Measurements from ENCODE around the gene STARD10. TPM values are rescaled to one million over a fixed set of nuclear protein-coding genes. Genes with fewer than 3 reads are reported as not detected.

Gene STARD10, protein sequence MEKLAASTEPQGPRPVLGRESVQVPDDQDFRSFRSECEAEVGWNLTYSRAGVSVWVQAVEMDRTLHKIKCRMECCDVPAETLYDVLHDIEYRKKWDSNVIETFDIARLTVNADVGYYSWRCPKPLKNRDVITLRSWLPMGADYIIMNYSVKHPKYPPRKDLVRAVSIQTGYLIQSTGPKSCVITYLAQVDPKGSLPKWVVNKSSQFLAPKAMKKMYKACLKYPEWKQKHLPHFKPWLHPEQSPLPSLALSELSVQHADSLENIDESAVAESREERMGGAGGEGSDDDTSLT
- polyA plus RNA-seq (2011; rRNA removed) (21.2 and 25.0 TPM in 2 replicates), polyA plus RNA-seq (2017; fragmentation: RNase III; extraction: RNeasy Plus Mini Kit Qiagen cat#74134 plus additional on column Dnase treatment) (21.1 to 23.2 TPM (median 23.0 TPM) in 3 replicates), polyA minus RNA-seq (2011; rRNA and poly(A)+ RNA removed) (31.6 and 39.6 TPM in 2 replicates)
- polyA plus RNA-seq (2012; cell fraction: cytosol; rRNA removed) = 34.1 and 35.8 TPM in 2 replicates
- polyA plus RNA-seq (2012; cell fraction: nucleus; rRNA removed) = 21.1 and 22.5 TPM in 2 replicates

DNA sequence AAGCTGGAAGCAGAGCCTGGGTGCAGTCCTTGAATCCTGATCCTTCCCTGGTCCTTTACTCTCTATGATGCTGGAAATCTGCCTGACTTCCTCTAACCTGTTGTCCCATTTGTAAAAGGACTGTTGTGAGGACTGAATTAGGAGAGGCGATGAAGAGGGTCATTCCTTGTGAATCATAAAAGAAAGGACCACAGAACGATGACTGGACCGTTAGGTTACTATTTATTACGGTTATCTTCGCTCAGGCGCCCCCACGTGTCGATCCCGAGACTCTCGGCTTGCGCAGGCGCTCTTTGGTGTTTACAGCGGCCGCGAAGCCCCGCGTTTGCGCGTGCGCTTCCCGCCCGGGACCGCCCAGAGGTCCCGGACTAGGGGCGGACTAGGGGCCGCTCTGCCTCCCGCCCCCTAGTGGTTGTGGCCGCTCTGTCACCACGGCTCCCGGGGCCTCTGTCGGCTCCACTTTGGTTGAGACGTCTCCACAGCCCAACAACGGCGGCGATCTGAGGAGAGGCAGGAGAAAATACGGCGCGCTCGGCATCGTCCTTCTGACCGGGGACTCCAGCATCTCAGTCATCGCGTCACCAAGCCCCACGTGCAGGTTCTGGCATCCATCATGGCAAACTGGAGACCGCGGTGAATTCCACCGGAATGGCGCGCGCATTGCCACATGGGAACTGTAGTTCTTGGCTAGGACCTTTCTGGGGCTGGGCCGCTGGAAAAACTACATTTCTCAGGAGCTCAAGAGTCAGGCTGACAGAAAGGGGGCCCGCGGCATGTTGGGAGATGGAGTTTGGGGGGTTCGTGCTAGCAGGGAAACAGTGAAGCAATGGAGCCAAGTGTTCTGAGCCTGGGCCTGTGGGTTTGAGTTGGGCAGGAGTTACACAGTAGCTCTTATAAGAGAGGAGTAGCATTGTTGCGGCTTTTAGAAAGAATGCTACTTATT is at the start of gene STARD10:
Gene STARD10, minus strand, starts transcription at position 623 of the 943 bp plus-strand sequence. CDS start 12,866 bp downstream, outside the sequence.
- ATAC-seq (peak; percentile 93 to 97), FAIRE-seq (peak; percentile 23), DNase-seq (ENCODE audit: low read depth in 1 of 2, low spot score in 1 of 2) (peak; percentile 94)
- H3K27ac ChIP-seq = peak within 1 kb of the TSS; percentile 93 to 95
- H3K4me3 ChIP-seq = peak within 1 kb of the TSS; percentile 57
- ChIA-PET POLR2A (interaction anchor here (0.6 to 2.0 kb wide), 7 partner anchors 11 to 148 kb away, joined by 4 to 10 read pairs (median 5); no protein-coding TSS in a partner anchor), CTCF (interaction anchor here (0.6 to 8.4 kb wide), 44 partner anchors 9 to 500 kb away, joined by 3 to 162 read pairs (median 5); partner anchors contain the start of genes ARAP1 and ATG16L2)
- H3K4me1 ChIP-seq = peaks cover 14% of the 10 kb centered on the region
- WGBS (ENCODE audit: missing lambda C conversion rate) = 3% methylated on average over 35 of the region's 55 CpGs
- no peaks in the 10 kb centered on the region for H3K9me3 ChIP-seq
- H3K4me2 ChIP-seq = peak within 1 kb of the TSS; percentile 82
- TF ChIP-seq ZC3H11A (IDR thresholded peaks at IDR 0.05) (0 out of 2 replicates have a peak, but pooled peaks have one; percentile 3), FOXS1 (CRISPR knock-in tag; IDR thresholded peaks at IDR 0.05) (0 out of 2 replicates have a peak, but pooled peaks have one; percentile 53), CHD4 (IDR thresholded peaks at IDR 0.05; ENCODE audit: borderline replicate concordance) (no peak), RFX5 (IDR thresholded peaks at IDR 0.05) (peak; percentile 73; the same call in 1 of the 2 replicates), KDM5A (IDR thresholded peaks at IDR 0.05) (peak; percentile 89), EP300 (IDR thresholded peaks at IDR 0.05) (no peak), RARB (CRISPR knock-in tag; IDR thresholded peaks at IDR 0.05) (no peak), RCOR1 (IDR thresholded peaks at IDR 0.05; ENCODE audit: low read depth, low read length) (no peak), GATA3 (IDR thresholded peaks at IDR 0.05; ENCODE audit: borderline replicate concordance) (no peak), POLR2AphosphoS2 (conservative IDR thresholded peaks at IDR 0.05; ENCODE audit: low read length) (no peak), SMC3 (IDR thresholded peaks at IDR 0.05) (peak; percentile 82), FOSL2 (IDR thresholded peaks at IDR 0.05) (no peak), FOSL2 (CRISPR knock-in tag; IDR thresholded peaks at IDR 0.05) (0 out of 2 replicates have a peak, but pooled peaks have one; percentile 19), TFCP2L1 (CRISPR knock-in tag; IDR thresholded peaks at IDR 0.05) (no peak), RAD21 (conservative IDR thresholded peaks at IDR 0.05 in 1 of 2, IDR thresholded peaks at IDR 0.05 in 1 of 2) (peak; percentile 51 to 74), BHLHE40 (IDR thresholded peaks at IDR 0.05; ENCODE audit: low read depth, low read length) (0 out of 2 replicates have a peak, but pooled peaks have one; percentile 16), JUN (IDR thresholded peaks at IDR 0.05) (peak in 1 of 2 experiments; percentile 86; a peak in 3 of 5 replicates), FOSB (CRISPR knock-in tag; IDR thresholded peaks at IDR 0.05) (no peak), POLR2A (IDR thresholded peaks at IDR 0.05; ENCODE audit: low read length) (peak; percentile 48)
- TF ChIP-seq, protein P1, sequence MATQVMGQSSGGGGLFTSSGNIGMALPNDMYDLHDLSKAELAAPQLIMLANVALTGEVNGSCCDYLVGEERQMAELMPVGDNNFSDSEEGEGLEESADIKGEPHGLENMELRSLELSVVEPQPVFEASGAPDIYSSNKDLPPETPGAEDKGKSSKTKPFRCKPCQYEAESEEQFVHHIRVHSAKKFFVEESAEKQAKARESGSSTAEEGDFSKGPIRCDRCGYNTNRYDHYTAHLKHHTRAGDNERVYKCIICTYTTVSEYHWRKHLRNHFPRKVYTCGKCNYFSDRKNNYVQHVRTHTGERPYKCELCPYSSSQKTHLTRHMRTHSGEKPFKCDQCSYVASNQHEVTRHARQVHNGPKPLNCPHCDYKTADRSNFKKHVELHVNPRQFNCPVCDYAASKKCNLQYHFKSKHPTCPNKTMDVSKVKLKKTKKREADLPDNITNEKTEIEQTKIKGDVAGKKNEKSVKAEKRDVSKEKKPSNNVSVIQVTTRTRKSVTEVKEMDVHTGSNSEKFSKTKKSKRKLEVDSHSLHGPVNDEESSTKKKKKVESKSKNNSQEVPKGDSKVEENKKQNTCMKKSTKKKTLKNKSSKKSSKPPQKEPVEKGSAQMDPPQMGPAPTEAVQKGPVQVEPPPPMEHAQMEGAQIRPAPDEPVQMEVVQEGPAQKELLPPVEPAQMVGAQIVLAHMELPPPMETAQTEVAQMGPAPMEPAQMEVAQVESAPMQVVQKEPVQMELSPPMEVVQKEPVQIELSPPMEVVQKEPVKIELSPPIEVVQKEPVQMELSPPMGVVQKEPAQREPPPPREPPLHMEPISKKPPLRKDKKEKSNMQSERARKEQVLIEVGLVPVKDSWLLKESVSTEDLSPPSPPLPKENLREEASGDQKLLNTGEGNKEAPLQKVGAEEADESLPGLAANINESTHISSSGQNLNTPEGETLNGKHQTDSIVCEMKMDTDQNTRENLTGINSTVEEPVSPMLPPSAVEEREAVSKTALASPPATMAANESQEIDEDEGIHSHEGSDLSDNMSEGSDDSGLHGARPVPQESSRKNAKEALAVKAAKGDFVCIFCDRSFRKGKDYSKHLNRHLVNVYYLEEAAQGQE (IDR thresholded peaks at IDR 0.05) = no peak
- TF ChIP-seq, protein P2, sequence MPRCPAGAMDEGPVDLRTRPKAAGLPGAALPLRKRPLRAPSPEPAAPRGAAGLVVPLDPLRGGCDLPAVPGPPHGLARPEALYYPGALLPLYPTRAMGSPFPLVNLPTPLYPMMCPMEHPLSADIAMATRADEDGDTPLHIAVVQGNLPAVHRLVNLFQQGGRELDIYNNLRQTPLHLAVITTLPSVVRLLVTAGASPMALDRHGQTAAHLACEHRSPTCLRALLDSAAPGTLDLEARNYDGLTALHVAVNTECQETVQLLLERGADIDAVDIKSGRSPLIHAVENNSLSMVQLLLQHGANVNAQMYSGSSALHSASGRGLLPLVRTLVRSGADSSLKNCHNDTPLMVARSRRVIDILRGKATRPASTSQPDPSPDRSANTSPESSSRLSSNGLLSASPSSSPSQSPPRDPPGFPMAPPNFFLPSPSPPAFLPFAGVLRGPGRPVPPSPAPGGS (IDR thresholded peaks at IDR 0.05) = 0 out of 3 replicates have a peak, but pooled peaks have one; percentile 44
- TF ChIP-seq, protein P3, sequence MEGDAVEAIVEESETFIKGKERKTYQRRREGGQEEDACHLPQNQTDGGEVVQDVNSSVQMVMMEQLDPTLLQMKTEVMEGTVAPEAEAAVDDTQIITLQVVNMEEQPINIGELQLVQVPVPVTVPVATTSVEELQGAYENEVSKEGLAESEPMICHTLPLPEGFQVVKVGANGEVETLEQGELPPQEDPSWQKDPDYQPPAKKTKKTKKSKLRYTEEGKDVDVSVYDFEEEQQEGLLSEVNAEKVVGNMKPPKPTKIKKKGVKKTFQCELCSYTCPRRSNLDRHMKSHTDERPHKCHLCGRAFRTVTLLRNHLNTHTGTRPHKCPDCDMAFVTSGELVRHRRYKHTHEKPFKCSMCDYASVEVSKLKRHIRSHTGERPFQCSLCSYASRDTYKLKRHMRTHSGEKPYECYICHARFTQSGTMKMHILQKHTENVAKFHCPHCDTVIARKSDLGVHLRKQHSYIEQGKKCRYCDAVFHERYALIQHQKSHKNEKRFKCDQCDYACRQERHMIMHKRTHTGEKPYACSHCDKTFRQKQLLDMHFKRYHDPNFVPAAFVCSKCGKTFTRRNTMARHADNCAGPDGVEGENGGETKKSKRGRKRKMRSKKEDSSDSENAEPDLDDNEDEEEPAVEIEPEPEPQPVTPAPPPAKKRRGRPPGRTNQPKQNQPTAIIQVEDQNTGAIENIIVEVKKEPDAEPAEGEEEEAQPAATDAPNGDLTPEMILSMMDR (IDR thresholded peaks at IDR 0.05) = peak; percentile 95
- TF ChIP-seq, protein P4, sequence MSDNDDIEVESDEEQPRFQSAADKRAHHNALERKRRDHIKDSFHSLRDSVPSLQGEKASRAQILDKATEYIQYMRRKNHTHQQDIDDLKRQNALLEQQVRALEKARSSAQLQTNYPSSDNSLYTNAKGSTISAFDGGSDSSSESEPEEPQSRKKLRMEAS (IDR thresholded peaks at IDR 0.05) = peak; percentile 94
- TF ChIP-seq, protein P5, sequence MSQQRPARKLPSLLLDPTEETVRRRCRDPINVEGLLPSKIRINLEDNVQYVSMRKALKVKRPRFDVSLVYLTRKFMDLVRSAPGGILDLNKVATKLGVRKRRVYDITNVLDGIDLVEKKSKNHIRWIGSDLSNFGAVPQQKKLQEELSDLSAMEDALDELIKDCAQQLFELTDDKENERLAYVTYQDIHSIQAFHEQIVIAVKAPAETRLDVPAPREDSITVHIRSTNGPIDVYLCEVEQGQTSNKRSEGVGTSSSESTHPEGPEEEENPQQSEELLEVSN (IDR thresholded peaks at IDR 0.05; ENCODE audit: borderline replicate concordance, low read depth) = peak; percentile 86; the same call in 1 of the 2 replicates
- TF ChIP-seq, protein P6, sequence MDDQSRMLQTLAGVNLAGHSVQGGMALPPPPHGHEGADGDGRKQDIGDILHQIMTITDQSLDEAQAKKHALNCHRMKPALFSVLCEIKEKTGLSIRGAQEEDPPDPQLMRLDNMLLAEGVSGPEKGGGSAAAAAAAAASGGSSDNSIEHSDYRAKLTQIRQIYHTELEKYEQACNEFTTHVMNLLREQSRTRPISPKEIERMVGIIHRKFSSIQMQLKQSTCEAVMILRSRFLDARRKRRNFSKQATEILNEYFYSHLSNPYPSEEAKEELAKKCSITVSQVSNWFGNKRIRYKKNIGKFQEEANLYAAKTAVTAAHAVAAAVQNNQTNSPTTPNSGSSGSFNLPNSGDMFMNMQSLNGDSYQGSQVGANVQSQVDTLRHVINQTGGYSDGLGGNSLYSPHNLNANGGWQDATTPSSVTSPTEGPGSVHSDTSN (IDR thresholded peaks at IDR 0.05) = no peak
- TF ChIP-seq, protein P7, sequence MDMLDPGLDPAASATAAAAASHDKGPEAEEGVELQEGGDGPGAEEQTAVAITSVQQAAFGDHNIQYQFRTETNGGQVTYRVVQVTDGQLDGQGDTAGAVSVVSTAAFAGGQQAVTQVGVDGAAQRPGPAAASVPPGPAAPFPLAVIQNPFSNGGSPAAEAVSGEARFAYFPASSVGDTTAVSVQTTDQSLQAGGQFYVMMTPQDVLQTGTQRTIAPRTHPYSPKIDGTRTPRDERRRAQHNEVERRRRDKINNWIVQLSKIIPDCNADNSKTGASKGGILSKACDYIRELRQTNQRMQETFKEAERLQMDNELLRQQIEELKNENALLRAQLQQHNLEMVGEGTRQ (IDR thresholded peaks at IDR 0.05) = peak; percentile 76
- TF ChIP-seq, protein P8, sequence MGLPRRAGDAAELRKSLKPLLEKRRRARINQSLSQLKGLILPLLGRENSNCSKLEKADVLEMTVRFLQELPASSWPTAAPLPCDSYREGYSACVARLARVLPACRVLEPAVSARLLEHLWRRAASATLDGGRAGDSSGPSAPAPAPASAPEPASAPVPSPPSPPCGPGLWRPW (IDR thresholded peaks at IDR 0.05) = no peak
